SH-SY5Y (cell line): ENCODE results near the gene TBC1D22A.

Source experiments
- GATA2 ChIP-seq: IDR thresholded peaks from 2 replicates; pipeline ENCODE4 v1.6.1; 2011; ENCODE audit warnings: mild to moderate bottlenecking, low read depth, low read length
- GATA3 ChIP-seq: IDR thresholded peaks from 2 replicates; pipeline ENCODE4 v1.6.1; 2011; ENCODE audit warnings: low read depth, mild to moderate bottlenecking, low read length, moderate library complexity

Gene TBC1D22A

DNA sequence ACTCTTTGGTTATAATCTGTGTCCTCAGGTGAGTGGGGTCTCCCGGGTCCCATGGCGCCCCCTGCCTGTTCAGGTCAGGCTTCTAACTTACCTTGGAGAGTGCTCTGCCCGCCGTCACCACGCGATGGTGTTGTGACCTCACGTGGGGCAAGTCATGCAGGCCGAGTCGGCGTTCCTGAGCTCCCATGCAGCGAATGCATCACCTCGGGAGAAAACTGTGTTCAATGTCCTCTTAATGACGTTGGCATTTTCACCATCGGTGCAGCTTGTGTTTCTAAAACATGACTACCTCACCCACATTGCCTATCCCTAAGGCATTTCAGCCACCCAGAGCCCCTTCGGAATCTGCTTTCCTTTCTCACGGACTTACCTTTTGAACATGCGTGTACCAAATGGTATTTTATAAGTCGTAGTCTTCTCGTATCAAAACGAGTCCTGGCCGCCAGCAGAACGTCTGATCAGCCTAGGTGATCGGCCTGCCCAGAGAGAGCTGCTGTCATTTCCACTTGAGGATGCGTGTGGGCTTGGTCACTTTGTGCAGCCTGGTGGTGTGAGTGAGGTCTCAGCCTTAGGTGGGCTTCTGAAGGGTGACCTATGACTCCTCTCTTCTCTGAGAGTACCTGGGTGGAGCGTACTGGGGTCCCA, 64.8 kb downstream of the TBC1D22A start:
- TF ChIP-seq GATA3: no peak

DNA sequence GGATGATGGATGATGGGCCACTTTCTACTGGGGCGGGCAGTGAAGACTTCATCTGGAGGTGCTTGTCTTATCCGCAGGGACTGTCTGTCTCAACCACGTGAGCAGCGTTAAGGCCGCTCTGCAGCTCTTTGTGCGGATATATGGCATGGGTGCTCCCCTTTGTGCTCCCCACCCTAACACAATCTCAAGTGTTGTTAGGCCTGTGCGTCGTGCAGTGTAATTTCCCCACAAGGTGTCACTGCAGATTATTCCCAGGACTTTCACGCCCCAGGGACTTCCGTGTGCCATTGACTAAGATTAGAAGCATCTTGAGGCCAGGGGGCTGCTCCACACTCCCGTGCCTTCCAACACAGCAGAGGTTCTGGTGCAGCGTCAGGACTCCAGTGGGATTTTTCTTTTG, 65.3 kb downstream of the TBC1D22A start:
- TF ChIP-seq GATA2: no peak
- TF ChIP-seq GATA3: no peak

DNA sequence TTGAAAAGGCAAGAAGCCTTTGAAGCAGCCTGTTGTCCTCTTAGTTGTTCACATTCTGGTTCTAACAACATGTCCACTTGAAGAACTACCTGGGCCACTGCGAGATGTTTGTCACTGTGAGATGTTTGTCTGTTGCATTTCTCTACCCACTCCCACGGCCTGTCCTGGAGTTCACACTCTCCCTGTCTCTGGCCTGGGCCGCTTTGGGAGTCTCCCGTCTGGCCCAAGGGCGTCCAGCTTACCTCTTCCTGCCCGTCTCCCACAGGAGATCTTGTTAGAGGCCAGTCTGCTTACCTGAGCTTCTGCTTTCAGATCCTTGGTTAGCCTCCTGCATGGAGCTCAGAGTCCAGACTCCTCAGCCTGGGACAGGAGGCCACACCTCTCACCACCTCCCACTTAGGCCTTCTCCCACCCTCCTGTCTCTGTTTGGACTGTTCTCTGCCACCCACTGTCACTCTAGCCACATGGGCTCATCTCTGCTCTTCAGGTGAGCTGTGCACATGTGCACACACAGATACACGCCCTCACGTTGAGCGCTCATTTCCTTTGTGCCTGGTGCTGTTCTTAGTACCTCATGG, 66.0 kb downstream of the TBC1D22A start:
- TF ChIP-seq GATA2 (no peak), GATA3 (no peak)

DNA sequence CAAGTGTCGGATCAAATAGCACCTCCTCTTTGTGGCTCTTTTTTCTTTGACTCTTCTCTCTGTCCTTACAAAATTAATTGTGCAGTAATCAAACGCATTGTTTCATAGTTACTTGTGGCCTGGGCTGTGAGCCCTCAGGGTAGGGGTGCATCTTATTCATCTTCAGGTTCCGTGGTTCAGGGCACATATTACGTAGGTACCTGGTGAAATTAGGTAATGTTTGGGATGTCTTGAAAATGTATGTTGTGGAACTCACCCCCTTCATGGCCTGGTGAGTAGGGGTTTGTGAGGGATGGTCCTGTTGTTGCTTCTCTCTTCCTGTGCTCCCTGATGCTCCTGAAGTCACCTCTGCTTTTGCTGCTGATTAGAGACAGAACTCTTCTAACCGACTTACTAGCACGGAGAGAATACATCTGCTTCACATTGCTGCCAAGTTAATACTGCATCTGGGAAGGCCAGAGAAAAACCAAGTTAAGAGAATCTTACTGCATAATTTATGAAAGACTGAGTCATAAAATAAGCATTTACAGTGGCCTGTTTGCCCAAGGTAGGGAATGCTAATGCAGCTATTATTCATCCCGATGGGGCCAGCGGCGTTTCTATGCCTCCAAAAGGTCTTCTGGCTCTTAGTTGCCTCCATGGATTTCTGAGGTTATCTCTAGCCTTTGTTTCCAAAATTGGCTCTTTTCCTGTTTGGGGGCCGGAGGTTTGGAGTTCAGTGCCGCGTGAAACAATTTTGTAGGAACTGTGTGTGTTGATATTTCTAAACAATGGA, 66.9 kb downstream of the TBC1D22A start:
- TF ChIP-seq GATA3 (no peak), GATA2 (no peak)

DNA sequence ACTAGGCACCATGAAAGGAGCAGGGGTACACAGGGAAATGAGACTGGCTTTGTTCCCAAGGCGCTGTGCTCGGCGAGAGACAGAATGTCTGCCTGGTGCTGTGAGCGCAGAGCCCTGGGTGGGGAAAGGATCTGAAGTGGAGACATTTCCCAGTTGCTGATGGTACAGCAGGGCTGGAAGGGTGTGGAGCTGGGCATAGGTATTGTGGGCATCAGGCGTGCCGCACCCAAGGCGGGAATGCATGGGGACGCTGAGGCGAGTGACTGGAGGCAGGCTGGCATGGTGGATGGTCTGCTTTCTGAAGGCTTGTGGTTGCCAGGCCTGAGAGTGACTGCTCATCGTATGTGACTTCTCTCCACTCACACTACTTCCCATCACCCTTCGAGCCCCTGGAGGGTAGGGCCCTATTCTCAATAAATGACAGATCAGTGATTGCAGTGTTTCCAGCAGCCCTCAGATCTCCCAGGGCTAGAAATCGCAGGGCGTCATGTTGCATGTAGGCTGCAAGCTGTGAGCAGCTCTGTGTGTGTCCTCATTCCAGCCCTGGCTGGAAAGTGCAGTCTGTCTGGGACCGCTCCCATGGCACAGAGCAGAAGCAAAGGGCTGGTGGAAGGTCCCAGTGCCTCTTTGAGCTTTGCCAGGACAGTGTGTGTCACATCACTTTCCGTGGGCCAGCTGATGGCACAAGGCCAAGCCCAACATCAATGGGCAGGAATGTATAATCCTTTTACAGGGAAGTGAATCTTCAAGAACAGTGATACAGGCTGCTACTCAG, 67.7 kb downstream of the TBC1D22A start:
- TF ChIP-seq GATA3 (no peak), GATA2 (no peak)

DNA sequence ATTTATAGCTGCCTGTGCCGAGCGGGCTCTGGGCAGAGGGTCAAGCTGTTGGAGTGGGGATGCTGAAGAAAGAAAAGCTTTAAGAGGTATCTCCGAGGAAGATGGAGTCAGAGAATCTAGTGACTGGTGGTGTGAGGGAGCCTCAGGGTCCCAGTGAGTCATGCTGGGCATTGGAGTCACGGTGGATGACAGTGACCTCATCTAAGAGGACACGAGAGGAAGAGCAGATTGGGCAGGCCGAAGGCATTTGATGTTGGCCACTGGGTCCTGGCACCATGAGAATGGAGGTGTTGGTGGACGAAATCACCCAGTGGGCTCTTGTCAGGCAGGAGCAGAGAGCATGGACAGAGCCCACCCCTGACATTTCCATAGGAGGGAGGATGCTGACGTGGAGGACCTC, 68.4 kb downstream of the TBC1D22A start:
- TF ChIP-seq GATA2 (no peak), GATA3 (no peak)

DNA sequence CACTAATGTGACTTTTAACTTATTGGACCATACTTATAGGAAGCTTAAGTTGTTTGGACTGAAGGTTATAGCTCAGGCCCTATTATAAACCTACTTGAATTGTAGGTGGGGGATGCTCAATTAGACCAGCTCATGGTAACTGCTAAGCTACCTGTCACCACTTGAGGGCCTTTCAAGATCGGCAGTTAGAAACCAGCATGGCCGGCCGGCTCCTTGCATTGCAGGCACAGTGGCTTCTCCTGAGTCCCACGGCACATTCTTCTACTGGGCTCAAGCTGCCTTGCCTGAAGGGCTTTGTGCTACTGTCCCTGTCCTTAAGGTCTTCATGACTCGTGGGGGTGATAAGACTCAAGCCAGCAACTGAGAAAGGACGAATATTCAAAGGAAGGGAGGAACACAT, 70.8 kb downstream of the TBC1D22A start:
- TF ChIP-seq GATA2 (no peak), GATA3 (no peak)

DNA sequence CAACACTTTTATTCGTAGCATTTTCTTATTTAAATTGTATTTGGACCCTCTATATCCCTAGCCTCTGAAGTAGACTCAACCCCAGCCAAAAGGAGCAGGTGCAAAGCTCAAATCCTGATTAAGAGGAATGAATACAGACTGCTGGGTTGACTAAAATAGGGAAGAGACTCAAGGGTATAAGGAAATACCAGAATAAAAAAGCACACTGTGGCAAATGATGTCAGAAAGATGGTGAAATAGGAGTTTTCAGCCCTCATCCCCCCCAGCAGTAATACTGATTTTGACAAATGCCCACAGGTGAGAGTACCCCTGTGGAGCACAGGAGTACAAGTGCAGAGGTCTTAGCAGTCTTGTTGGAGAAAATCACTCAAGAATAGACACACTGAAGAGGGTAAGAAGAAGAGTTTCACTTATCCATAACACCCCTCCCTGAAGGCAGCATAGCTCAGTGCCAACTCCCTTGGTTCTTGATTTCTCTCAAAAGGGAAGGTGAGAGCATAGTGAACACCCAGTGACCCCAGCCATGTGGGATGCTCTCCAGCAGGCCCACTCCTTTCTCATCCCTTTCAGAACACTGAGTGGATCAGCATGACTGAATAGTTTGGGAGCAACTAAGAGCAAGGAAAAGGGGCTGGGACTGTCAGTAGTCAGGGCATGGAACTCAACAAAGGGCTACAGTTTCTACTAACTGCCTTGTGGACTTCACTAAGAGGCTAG, 71.7 kb downstream of the TBC1D22A start:
- no peak for TF ChIP-seq GATA3
- TF ChIP-seq GATA2: no peak

DNA sequence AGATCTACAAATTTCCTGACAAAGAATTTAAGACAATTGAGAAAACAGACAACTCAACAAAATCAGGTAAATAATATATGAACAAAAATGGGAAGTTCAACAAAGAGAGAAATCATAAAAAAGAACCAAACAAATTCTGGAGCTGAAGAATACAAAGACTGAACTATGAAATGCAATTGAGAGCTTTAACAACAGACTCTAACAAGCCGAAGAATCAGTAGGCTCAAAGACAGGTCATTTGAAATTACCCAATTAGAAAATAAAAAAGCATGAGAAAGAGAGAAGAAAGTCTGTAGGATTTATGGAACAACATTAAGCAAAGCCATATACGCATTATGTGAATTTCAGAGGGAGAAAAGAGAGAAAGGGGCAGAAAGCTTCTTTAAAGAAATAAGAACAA, 72.8 kb downstream of the TBC1D22A start:
- TF ChIP-seq GATA3 (no peak), GATA2 (no peak)

DNA sequence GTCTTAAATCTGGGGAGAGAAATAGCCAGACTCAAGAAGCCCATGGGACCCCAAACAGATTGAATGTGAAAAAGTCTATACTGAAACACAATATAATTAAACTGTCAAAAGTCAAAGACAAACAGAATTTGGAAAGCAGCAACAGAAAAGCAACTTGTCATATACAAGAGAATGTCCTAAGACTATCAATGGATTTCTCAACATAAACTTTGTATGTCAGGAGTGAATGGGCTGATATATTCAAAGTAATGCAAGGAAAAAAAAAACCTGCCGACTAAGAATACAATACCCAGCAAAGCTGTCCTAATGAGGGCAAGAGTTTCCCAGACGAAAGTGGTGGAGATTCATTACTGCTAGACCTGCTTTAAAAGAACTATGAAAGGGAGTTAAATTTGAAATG, 73.2 kb downstream of the TBC1D22A start:
- TF ChIP-seq GATA2 (no peak), GATA3 (no peak)

DNA sequence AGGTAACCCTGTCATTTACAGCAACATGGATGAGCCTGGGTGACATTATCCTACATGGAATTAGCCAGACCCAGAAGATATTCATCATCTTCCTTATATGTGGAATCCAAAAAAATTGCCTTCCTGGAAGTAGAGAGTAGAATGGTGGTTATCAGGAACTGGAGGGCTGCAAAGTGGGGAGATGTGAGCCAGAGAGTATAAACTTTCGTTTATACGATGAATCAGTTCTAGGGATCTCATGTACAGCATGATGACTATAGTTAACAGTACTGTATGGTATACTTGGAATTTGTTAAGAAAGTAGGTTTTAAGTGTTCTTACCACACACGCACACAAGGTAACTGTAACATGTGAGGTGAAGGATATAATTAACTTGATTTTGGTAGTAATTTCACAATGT, 79.1 kb downstream of the TBC1D22A start:
- no peak for TF ChIP-seq GATA2
- TF ChIP-seq GATA3: no peak

DNA sequence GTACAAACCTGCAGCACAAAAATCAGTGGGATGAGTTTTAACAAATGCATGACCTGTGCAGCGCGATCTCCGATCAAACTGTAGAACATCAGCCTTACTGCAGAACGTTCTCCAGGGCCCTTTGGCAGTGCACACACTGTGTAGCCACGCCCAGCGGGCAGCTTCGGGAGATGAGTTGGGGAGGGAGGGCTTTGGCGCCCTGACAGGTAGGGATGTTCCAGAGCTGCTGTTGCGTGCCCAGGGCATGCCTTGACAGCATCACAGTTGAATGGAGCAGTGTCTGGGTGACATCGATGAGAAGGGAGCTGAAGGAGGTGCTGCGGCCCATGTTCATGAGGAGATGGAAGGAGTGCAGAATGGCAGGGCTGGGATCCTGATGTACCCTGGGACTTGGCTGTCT, 80.2 kb downstream of the TBC1D22A start:
- TF ChIP-seq GATA2: no peak
- TF ChIP-seq GATA3: no peak

DNA sequence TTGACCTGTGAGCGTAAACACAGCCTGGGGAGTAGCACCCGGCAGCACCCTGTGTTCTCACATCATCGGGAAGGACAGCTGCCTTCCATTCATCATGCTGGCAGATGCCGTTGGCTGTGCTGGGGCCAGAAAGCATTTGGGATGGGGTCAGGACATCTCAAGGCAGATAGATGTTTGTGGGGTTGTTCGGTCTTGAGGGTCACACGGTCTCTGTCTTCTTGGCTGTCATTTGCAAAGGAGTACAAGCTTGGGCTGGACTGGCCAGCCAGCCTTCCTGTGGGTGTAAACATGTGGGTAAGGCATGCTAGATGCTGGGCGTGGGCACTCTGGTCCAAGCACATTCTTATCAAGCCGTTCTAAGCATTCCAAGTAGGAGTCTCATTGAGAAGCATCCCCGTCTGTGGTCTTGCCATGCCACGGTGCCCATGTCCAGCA, 81.4 kb downstream of the TBC1D22A start:
- no peak for TF ChIP-seq GATA3
- no peak for TF ChIP-seq GATA2

DNA sequence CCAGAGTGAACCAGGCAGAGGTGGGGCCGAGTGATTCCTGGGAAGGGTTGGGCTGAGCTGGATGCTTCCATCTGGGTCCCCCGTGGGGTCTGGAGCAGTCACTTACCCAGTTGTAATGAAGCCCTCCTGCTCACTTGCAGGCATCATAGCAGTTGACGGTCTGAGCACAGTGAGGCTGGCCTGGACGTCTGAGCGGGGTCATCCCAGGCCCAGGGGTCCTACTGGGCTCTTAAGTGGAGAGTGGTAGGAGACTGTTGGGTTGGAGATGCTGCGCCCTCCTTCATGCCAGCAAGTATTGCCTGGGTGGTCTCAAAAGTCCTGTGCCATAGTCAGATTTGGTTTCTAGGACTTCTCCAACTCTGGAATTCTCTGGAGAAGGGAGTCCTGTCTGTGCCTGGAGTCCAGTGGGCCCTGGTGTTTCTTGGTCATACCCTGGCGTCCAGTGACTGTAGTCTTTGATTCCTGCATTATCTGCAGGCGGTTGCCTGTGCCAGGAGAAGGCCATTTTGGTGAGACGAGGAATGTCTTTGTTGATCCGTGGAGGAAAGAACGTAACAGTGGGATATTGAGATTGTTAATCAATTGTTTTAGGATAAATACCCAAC, 82.3 kb downstream of the TBC1D22A start:
- TF ChIP-seq GATA2 (no peak), GATA3 (no peak)
